Transverse colon (tissue), 4 donors: ENCODE results near the gene NASP.

Source experiments
- EP300 ChIP-seq: sonication (generic); formaldehyde crosslinking; IDR thresholded peaks from one replicate; pipeline ENCODE4 v1.6.1; 2017; ENCODE audit warnings: antibody characterized with exemption, low read depth
- POLR2A ChIP-seq: fragments of 450-650 bp; IDR thresholded peaks from one replicate; pipeline ENCODE4 v1.6.1; 2016; ENCODE audit warnings: antibody characterized with exemption, mild to moderate bottlenecking, moderate library complexity
- POLR2AphosphoS5 ChIP-seq, 3 donors: sonication (generic); formaldehyde crosslinking; IDR thresholded peaks; one replicate each; pipeline ENCODE4 v1.6.1; 2016; ENCODE audit warnings: antibody characterized with exemption in 3 of 3
- TF ChIP-seq, protein P1 (sequence below), 5 experiments: fragments of 200-600 bp in 3 of 5; fragments of 450-650 bp in 2 of 5; sonication (generic) in 3 of 5; IDR thresholded peaks; 1 replicate in 2 of 5; 2 replicates in 3 of 5; pipeline ENCODE4 v1.5.1; 2016 to 2017; ENCODE audit warnings: antibody characterized with exemption in 5 of 5, inconsistent platforms in 3 of 5, mild to moderate bottlenecking in 2 of 5, moderate library complexity in 1 of 5

DNA sequence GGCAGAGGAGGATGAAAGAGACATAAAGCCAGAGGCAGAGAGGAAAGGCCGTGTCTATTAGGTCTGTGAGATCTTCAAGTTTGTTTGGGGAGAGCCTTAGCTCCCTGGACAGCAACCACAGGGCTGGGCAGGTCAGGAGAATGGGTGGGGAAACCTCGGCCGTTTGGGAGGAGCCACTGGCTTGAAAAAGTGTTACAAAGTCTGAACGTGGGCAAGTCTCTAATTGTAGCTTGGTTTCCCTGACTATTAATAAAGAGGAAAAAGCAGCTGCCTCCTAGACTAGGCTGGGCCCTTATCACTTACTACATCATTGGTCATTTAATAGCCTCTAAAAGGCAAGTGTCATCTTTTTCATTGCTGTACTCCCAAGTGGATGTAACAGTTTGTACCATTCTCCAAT, 40.1 kb downstream of the NASP start, which contains the start of gene CCDC17:
- no peak for TF ChIP-seq POLR2A
- TF ChIP-seq, protein P1, sequence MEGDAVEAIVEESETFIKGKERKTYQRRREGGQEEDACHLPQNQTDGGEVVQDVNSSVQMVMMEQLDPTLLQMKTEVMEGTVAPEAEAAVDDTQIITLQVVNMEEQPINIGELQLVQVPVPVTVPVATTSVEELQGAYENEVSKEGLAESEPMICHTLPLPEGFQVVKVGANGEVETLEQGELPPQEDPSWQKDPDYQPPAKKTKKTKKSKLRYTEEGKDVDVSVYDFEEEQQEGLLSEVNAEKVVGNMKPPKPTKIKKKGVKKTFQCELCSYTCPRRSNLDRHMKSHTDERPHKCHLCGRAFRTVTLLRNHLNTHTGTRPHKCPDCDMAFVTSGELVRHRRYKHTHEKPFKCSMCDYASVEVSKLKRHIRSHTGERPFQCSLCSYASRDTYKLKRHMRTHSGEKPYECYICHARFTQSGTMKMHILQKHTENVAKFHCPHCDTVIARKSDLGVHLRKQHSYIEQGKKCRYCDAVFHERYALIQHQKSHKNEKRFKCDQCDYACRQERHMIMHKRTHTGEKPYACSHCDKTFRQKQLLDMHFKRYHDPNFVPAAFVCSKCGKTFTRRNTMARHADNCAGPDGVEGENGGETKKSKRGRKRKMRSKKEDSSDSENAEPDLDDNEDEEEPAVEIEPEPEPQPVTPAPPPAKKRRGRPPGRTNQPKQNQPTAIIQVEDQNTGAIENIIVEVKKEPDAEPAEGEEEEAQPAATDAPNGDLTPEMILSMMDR (IDR thresholded peaks at IDR 0.05): no peak
- TF ChIP-seq POLR2AphosphoS5 (IDR thresholded peaks at IDR 0.05): no peak
- TF ChIP-seq EP300: no peak
